ENCODE measurements around the gene RAD21L1.

The RAD21L1 gene

DNA sequence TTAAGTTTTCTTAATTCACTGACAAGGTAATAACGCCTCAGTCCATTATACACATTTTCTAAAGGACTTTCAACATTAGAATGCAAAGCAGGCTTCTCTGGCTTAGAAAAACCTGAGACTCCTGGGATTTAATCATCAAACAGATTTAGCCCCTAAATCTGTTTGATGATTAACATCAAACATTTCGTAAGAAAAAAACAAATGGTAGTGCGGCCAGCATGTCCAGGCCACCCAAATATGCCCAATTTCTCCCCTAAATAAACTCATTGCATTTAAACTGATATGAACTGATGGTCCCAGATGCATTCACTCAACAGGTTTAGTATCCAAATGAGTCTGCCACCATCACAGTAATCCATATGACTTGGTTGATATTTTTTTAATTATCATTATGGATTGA, 47.2 kb upstream of the RAD21L1 start:
- TF ChIP-seq POLR2AphosphoS5 (IDR thresholded peaks at IDR 0.05; ENCODE audit: low read depth) = no peak
- TF ChIP-seq SPI1 (IDR thresholded peaks at IDR 0.05; ENCODE audit: borderline replicate concordance, low read depth) = no peak
- TF ChIP-seq GABPA (IDR thresholded peaks at IDR 0.05; ENCODE audit: low read depth) = no peak
- TF ChIP-seq, protein P1, sequence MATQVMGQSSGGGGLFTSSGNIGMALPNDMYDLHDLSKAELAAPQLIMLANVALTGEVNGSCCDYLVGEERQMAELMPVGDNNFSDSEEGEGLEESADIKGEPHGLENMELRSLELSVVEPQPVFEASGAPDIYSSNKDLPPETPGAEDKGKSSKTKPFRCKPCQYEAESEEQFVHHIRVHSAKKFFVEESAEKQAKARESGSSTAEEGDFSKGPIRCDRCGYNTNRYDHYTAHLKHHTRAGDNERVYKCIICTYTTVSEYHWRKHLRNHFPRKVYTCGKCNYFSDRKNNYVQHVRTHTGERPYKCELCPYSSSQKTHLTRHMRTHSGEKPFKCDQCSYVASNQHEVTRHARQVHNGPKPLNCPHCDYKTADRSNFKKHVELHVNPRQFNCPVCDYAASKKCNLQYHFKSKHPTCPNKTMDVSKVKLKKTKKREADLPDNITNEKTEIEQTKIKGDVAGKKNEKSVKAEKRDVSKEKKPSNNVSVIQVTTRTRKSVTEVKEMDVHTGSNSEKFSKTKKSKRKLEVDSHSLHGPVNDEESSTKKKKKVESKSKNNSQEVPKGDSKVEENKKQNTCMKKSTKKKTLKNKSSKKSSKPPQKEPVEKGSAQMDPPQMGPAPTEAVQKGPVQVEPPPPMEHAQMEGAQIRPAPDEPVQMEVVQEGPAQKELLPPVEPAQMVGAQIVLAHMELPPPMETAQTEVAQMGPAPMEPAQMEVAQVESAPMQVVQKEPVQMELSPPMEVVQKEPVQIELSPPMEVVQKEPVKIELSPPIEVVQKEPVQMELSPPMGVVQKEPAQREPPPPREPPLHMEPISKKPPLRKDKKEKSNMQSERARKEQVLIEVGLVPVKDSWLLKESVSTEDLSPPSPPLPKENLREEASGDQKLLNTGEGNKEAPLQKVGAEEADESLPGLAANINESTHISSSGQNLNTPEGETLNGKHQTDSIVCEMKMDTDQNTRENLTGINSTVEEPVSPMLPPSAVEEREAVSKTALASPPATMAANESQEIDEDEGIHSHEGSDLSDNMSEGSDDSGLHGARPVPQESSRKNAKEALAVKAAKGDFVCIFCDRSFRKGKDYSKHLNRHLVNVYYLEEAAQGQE (IDR thresholded peaks at IDR 0.05; ENCODE audit: insufficient replicate concordance, low read depth) = no peak
- no peak for TF ChIP-seq CTCF (IDR thresholded peaks at IDR 0.05; ENCODE audit: insufficient read depth, low read length)
- no peak for DNase-seq (ENCODE audit: low read depth in 1 of 2, low spot score in 1 of 2)
- no peak overlapping the region for H3K4me3 ChIP-seq (replicated peaks; ENCODE audit: insufficient read depth, low read length)
- no peak overlapping the region for H3K27ac ChIP-seq (replicated peaks)
- no peaks in the 10 kb centered on the region for H3K27me3 ChIP-seq (ENCODE audit: insufficient read depth, poor library complexity, severe bottlenecking)

DNA sequence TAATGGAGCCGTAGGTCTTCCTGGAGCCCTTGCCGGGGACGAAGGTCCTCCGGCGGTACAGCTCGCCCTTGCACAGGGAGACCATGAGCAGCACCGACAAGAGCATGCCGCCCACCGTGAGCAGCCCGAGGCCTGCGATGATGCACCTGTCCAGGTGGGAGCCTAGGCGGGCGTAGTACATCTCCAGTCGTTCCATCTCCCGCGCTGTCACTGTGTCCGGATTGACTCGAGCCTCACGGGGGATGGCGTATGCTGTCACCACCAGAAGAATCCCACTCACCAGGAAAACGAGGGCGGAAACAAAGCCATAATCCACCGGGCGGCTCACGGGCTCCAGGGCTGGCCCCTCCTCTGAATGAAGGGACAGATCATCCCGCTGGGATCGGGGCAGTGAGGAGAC, 44.9 kb upstream of the RAD21L1 start:
- no peak for DNase-seq (ENCODE audit: low read depth in 1 of 2, low spot score in 1 of 2)
- peaks cover 8% of the 10 kb centered on the region for H3K27me3 ChIP-seq (ENCODE audit: insufficient read depth, poor library complexity, severe bottlenecking)
- no peak for TF ChIP-seq GABPA (IDR thresholded peaks at IDR 0.05; ENCODE audit: low read depth)
- no peak for TF ChIP-seq POLR2AphosphoS5 (IDR thresholded peaks at IDR 0.05; ENCODE audit: low read depth)
- no peak overlapping the region for H3K27ac ChIP-seq (replicated peaks)
- no peak overlapping the region for H3K4me3 ChIP-seq (replicated peaks; ENCODE audit: insufficient read depth, low read length)

DNA sequence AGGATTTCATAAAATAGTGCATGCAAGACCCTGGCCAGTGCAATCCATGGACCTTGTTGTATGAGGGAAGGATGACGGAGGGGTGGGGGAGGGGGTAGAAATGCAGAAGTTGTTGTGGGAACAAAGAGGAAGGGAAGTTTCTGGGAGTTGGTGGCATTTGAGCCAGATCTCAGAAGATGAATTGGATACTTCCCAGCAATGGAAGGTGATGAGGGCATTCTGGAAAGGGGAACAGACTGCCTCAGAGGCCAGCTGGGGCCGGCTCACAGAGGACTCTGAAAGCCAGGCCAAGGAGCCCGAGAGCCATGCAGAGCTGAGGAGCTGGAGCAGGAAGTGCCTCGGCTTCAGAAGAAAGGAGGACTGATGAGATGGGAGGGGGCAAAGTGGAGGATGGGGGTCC, 43.7 kb upstream of the RAD21L1 start:
- TF ChIP-seq SPI1 (IDR thresholded peaks at IDR 0.05; ENCODE audit: borderline replicate concordance, low read depth) (peak; percentile 29; the same call in 1 of the 2 replicates), CTCF (IDR thresholded peaks at IDR 0.05; ENCODE audit: insufficient read depth, low read length) (no peak)
- Histone ChIP-seq H3K27ac (replicated peaks) (no peak overlapping the region), H3K4me3 (replicated peaks; ENCODE audit: insufficient read depth, low read length) (no peak overlapping the region), H3K27me3 (ENCODE audit: insufficient read depth, poor library complexity, severe bottlenecking) (peaks cover 11% of the 10 kb centered on the region)
- DNase-seq (ENCODE audit: low read depth in 1 of 2, low spot score in 1 of 2) = no peak

DNA sequence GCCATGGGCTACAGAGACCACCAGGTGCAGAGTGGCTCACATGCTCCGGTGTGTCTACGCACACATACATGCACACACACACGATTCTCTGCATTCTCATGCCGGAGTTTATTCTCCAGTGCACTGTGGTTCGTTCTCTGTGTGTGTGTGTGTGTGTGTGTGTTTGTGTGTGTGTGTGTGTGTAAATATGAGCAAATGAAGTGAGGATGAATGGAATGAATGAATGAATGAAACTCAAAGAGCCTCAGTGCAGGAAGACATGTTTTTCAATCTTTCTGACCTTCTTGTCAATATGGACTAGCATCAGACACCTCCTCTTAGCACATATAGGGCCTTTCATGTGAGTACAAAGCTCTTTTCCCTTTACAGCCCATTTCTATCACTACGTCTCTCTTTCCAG, 42.7 kb upstream of the RAD21L1 start:
- H3K27ac ChIP-seq (replicated peaks) = no peak overlapping the region
- no peak for DNase-seq (ENCODE audit: low read depth in 1 of 2, low spot score in 1 of 2)
- H3K4me3 ChIP-seq (replicated peaks; ENCODE audit: insufficient read depth, low read length) = no peak overlapping the region
- H3K27me3 ChIP-seq (ENCODE audit: insufficient read depth, poor library complexity, severe bottlenecking) = peaks cover 11% of the 10 kb centered on the region
- TF ChIP-seq SPI1 (IDR thresholded peaks at IDR 0.05; ENCODE audit: borderline replicate concordance, low read depth) (no peak), GABPA (IDR thresholded peaks at IDR 0.05; ENCODE audit: low read depth) (no peak), CTCF (IDR thresholded peaks at IDR 0.05; ENCODE audit: insufficient read depth, low read length) (no peak), POLR2AphosphoS5 (IDR thresholded peaks at IDR 0.05; ENCODE audit: low read depth) (no peak)
- TF ChIP-seq, protein P1 (IDR thresholded peaks at IDR 0.05; ENCODE audit: insufficient replicate concordance, low read depth) = no peak

Measured in HL-60 (cell line).